ENCODE results near the gene SUPT3H.
A peak's percentile ranks its signal among the peaks of the same experiment; 100 is the strongest.

GRCh38 chr6:45196121-45196520, 181.6 kb downstream of the SUPT3H start:
- no peak for TF ChIP-seq CTCF (IDR thresholded peaks at IDR 0.05; ENCODE audit: low read depth, low read length, missing input control)
- peak in 1 of 2 donors; percentile 8 for TF ChIP-seq RAD21 (IDR thresholded peaks at IDR 0.05)
- no peak for TF ChIP-seq GABPA (IDR thresholded peaks at IDR 0.05 in 1 of 2, conservative IDR thresholded peaks at IDR 0.05 in 1 of 2)
- no peak for TF ChIP-seq YY1 (IDR thresholded peaks at IDR 0.05)
- no peak for TF ChIP-seq FOXA1 (IDR thresholded peaks at IDR 0.05)
- TF ChIP-seq, protein P1, sequence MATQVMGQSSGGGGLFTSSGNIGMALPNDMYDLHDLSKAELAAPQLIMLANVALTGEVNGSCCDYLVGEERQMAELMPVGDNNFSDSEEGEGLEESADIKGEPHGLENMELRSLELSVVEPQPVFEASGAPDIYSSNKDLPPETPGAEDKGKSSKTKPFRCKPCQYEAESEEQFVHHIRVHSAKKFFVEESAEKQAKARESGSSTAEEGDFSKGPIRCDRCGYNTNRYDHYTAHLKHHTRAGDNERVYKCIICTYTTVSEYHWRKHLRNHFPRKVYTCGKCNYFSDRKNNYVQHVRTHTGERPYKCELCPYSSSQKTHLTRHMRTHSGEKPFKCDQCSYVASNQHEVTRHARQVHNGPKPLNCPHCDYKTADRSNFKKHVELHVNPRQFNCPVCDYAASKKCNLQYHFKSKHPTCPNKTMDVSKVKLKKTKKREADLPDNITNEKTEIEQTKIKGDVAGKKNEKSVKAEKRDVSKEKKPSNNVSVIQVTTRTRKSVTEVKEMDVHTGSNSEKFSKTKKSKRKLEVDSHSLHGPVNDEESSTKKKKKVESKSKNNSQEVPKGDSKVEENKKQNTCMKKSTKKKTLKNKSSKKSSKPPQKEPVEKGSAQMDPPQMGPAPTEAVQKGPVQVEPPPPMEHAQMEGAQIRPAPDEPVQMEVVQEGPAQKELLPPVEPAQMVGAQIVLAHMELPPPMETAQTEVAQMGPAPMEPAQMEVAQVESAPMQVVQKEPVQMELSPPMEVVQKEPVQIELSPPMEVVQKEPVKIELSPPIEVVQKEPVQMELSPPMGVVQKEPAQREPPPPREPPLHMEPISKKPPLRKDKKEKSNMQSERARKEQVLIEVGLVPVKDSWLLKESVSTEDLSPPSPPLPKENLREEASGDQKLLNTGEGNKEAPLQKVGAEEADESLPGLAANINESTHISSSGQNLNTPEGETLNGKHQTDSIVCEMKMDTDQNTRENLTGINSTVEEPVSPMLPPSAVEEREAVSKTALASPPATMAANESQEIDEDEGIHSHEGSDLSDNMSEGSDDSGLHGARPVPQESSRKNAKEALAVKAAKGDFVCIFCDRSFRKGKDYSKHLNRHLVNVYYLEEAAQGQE (IDR thresholded peaks at IDR 0.05), result no peak
- TF ChIP-seq, protein P2, sequence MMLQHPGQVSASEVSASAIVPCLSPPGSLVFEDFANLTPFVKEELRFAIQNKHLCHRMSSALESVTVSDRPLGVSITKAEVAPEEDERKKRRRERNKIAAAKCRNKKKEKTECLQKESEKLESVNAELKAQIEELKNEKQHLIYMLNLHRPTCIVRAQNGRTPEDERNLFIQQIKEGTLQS (IDR thresholded peaks at IDR 0.05), result no peak
- TF ChIP-seq MAX (IDR thresholded peaks at IDR 0.05), result no peak
- TF ChIP-seq EGR1 (IDR thresholded peaks at IDR 0.05; ENCODE audit: low read depth in 2 of 2), result no peak
- TF ChIP-seq TAF1 (conservative IDR thresholded peaks at IDR 0.05), result no peak
- TF ChIP-seq JUND (IDR thresholded peaks at IDR 0.05), result no peak
- TF ChIP-seq HNF4A (conservative IDR thresholded peaks at IDR 0.05), result no peak
- no peak for TF ChIP-seq RXRA (IDR thresholded peaks at IDR 0.05)
